ENCODE measurements around the gene BIRC5. TPM values are rescaled to one million over a fixed set of nuclear protein-coding genes. Genes with fewer than 3 reads are reported as not detected.
A peak's percentile ranks its signal among the peaks of the same experiment; 100 is the strongest.

The BIRC5 gene
- total RNA-seq, 1 donor from 2014 or later, result 1.1 TPM

DNA sequence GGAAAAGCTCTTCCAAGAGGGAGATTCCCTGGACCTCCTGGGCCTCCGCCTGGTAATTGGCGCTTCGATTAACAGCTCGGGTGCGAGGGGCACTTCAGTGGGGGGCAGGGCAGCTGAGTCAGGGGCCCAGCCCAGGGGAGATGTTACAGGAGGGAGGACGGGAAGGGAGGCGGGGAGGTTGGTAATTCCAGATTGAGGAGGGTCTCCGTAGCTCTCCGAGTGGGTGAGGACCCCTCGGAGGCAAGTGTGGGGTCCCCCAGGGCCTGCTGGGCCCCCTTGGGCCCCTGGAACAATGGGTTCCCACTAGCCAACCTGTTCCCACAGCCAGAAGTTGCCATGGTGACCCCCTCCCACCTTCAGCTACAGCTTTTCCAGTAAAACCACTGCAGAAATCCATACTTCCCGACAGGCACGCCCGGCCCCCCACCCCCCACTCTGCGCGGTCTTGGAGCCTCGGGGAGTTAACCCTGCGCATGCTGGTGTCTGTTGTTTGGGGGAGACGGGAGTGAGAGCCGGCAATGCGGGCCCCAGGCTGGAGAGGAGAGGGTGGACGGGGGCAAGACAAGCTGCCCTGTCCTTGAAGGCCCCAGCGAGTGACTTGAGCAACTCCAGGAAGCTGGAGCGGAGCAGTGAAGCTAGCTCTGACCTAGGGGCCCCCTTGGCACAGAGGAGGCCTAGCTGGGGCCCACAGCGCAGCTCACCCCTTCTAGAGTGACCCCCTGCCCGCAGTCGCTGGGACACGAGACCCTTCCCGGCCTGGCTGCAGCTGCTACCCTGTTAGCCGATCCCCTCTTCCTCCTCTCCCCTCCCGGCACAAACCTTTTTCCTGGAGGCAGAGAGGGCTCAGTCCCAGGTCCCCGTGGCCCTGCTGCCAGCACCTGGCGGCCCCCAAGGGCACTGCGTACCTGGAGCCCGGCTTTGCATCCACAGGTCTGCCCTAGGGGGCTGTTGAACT lies 55.2 kb downstream of the BIRC5 start:
- no peak for TF ChIP-seq CTCF (IDR thresholded peaks at IDR 0.05)
- DNase-seq, result peak; percentile 73
- peak; percentile 1 for ATAC-seq
- Histone ChIP-seq H3K4me3 (no peak overlapping the region), H3K36me3 (no peaks in the 10 kb centered on the region), H3K4me1 (peaks cover 44% of the 10 kb centered on the region), H3K27me3 (peaks cover 5% of the 10 kb centered on the region), H3K9me3 (no peaks in the 10 kb centered on the region), H3K27ac (no peak overlapping the region)
- intact Hi-C loops (cut with DNase I), result no loop called here

DNA sequence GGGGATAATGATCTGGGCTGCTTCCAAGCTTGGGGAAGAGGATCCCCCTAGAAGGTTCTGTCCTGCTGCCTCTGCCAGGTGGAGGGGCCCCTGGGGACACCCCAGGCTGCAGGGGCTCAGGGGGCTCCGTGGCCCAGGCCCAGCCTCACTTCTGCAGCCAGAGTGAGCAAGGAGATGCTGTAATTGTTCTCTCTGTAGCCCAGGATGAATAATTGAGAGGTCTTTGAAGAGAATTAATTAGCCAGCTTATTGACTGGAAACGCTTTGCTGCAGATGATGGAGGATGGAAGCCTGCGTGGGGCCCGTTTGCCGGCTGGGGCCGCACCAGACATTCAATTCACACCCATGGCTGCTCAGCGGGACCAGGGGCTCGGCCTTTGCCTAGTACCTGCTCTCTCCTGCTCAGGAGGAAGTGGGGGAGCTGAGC lies 55.9 kb downstream of the BIRC5 start:
- TF ChIP-seq CTCF (IDR thresholded peaks at IDR 0.05), result no peak
- H3K9me3 ChIP-seq, result no peaks in the 10 kb centered on the region
- no peaks in the 10 kb centered on the region for H3K36me3 ChIP-seq
- H3K27ac ChIP-seq, result no peak overlapping the region
- no peak overlapping the region for H3K4me3 ChIP-seq
- no peak for DNase-seq
- H3K27me3 ChIP-seq, result peaks cover 5% of the 10 kb centered on the region
- peaks cover 44% of the 10 kb centered on the region for H3K4me1 ChIP-seq
- intact Hi-C loops (cut with DNase I), result no loop called here
- ATAC-seq, result no peak

GRCh38 chr17:78271419-78272170 lies 57.5 kb downstream of the BIRC5 start:
- H3K27ac ChIP-seq, result no peak overlapping the region
- peaks cover 35% of the 10 kb centered on the region for H3K4me1 ChIP-seq
- ATAC-seq (no peak), DNase-seq (no peak)
- H3K4me3 ChIP-seq, result no peak overlapping the region
- no peaks in the 10 kb centered on the region for H3K9me3 ChIP-seq
- TF ChIP-seq CTCF (IDR thresholded peaks at IDR 0.05), result no peak
- H3K27me3 ChIP-seq, result peaks cover 5% of the 10 kb centered on the region
- intact Hi-C loops (cut with DNase I), result no loop called here
- no peaks in the 10 kb centered on the region for H3K36me3 ChIP-seq

DNA sequence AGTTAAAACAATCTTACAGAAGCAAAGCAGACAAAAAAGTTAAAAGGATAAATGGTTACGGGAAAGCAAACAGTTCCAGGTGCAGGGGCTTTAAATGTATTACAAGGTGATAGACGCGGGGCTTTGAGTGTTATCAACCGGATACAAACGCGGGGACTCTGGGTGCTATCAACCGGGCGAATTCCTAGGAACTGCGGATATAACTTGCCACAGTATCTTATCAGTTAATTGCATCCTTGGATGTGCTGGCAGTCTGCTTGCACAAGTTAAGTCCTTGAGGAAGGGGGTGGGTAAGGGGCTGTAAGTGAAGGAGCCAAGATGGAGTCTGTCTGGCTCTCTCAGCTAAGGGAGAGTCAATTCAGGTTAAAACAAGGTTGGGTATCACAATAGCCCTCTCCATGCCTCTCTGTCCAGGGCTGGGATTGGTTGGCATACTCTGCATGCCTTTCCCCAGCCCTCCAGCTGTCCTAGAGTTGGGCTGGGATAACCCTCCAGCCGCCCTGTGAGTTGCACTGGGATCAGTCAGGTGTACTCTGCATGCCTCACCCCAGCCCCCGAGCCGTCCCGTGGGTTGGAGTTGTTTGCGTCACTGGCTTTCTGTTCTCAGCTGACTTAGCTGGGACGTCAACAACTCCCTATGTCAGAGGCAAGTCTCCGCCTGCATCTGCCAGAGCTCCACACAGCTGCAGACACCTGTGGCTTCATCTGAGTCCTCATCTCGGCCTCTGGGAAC lies 58.3 kb downstream of the BIRC5 start:
- DNase-seq (peak; percentile 89), ATAC-seq (peak; percentile 90)
- Histone ChIP-seq H3K27me3 (peaks cover 5% of the 10 kb centered on the region), H3K27ac (peak overlapping the region; percentile 47), H3K4me1 (peaks cover 32% of the 10 kb centered on the region), H3K9me3 (no peaks in the 10 kb centered on the region), H3K36me3 (no peaks in the 10 kb centered on the region), H3K4me3 (no peak overlapping the region)
- intact Hi-C loops (cut with DNase I), result no loop called here
- TF ChIP-seq CTCF (IDR thresholded peaks at IDR 0.05), result no peak

- intact Hi-C loops (cut with DNase I), result no loop called here
- Histone ChIP-seq H3K27ac (peak overlapping the region; percentile 47), H3K4me3 (no peak overlapping the region), H3K27me3 (peaks cover 5% of the 10 kb centered on the region), H3K4me1 (peaks cover 32% of the 10 kb centered on the region), H3K9me3 (no peaks in the 10 kb centered on the region), H3K36me3 (no peaks in the 10 kb centered on the region)
- DNase-seq, result no peak
- no peak for ATAC-seq
- no peak for TF ChIP-seq CTCF (IDR thresholded peaks at IDR 0.05)
Measured at GRCh38 chr17:78272914-78273258, 58.8 kb downstream of the BIRC5 start.

All from upper lobe of right lung (tissue), 1 donor.